Fibroblast of villous mesenchyme (primary cell): Measurements from ENCODE around the gene AKAP13. TPM values are rescaled to one million over a fixed set of nuclear protein-coding genes. Genes with fewer than 3 reads are reported as not detected.
A peak's percentile ranks its signal among the peaks of the same experiment; 100 is the strongest.
"Not testable (repeated sequence)": the region's sequence is repeated elsewhere in the genome, so short reads cannot be mapped to it uniquely, and the experiment has no call there.

Experiments used
- DNase-seq: peaks from one replicate; pipeline ENCODE4 v3.0.0-alpha.2; 2010; ENCODE audit warnings: low read depth
- H3K4me3 ChIP-seq: 2 replicates; pipeline ENCODE4 v1.5.1; 2011; ENCODE audit warnings: low read depth, mild to moderate bottlenecking, low read length
- CTCF ChIP-seq: IDR thresholded peaks from 2 replicates; pipeline ENCODE4 v1.5.1; 2012; ENCODE audit warnings: low read depth, mild to moderate bottlenecking, low read length; ENCODE audit not compliant: insufficient read depth
- small RNA-seq: library from RNA; depleted of rRNA; stranded (forward); fragments of <200 nt; gene quantifications from one replicate; pipeline ENCODE3, GENCODE V24; 2012
- total RNA-seq: library from RNA; depleted of rRNA; stranded (reverse); fragments of >200 nt; gene quantifications from 2 replicates; pipeline ENCODE4 v1.2.3, GENCODE V29; 2012

Gene AKAP13
- total RNA-seq, 1 donor: 164 TPM

DNA sequence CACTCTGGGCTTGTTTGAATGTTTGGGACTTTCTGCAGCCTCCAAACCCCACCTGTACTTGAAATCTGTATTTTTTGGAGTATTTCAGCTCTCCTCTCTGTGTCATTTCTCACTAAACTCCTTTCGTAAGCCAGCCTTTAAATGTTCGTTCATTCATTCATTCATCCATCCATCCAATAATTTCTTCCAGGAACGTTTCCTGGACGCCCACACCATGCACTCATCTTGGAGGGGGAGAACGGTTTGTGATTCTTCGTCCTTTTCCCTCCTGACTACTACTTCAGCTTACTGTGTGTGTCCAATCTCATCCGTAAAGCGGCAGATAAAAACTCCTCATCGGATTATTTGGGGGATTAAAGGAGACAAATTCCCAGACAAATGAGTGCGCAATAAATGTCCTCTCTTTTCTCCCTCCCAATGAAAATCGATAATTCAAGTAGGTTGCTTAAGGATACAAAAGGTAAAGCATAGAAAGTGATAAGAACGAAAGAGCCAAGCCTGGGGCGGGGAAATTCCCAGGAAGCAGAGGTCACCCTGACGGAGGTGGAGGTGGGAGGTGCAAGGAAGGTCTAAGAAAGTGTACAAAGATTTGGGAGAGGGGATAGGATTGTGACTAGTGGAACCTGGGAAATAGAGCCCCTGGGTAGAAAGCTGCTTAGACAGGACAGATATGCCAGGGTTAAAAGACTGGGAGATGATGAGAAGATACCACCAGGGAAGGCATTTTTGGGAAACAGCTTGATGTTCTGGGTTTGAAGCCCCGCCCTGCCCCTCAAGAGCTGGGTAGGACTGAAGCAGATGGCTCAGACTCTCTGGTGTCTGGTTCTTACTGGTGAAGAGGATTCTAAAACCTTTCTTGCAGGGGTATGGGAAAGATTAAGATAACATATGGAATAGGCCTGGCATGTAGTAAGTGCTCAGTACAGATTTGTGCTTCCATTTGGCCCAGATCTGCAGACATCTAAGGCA is 415.2 kb downstream of the AKAP13 start:
- H3K4me3 ChIP-seq: peak overlapping the region; percentile 58
- TF ChIP-seq CTCF: no peak
- no peak for DNase-seq

DNA sequence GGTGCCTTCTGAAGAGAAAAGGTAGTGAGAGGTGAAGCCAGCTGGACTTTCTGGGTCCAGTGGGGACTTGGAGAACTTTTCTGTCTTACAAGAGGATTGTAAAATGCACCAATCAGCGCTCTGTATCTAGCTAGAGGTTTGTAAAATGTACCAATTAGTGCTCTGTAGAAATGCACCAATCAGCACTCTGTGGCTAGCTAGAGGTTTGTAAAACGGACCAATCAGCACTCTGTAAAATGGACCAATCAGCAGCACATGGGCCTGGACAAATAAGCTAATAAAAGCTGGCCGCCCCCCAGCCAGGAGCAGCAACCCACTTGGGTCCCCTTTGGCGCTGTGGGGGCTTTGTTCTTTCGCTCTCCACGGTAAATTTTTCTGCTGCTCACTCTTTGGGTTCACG is 416.0 kb downstream of the AKAP13 start:
- DNase-seq: not testable (repeated sequence)

More for the DNA sequence above, 416.0 kb downstream of the AKAP13 start:
- H3K4me3 ChIP-seq: not testable (repeated sequence)

Small RNAs within 50 kb of the gene (small RNA-seq; reads per million reads assigned to genes)
- gene AC021739.1 (not detected), gene MIR1276 (1.2 reads per million, percentile 24 among the genes with 10 or more reads in this experiment), gene RNU6-1280P (not detected), gene RNU7-79P (not detected)
